ENCODE measurements around the gene SPOCK2.

DNA sequence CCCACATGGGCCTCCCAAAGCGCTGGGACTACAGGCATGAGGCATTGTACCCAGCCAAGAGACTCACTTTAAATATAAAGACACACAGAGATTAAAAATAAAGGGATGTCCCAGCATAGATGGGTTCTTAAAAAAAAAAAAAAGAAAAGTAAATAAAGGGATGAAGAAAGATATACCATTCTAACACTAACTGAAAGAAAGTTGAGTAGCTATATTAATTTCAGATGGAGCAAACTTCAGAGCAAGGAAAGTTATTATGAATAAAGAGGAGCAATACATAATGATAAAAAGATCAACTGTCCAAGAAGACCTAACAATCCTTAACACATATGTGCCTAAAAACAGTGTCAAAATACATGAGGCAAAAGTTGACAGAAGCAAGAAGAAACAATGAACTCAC is 33.0 kb upstream of the SPOCK2 start:
- TF ChIP-seq POLR2AphosphoS5 (IDR thresholded peaks at IDR 0.05; ENCODE audit: insufficient read depth, low read depth, low read length), result no peak
- TF ChIP-seq, protein P1, sequence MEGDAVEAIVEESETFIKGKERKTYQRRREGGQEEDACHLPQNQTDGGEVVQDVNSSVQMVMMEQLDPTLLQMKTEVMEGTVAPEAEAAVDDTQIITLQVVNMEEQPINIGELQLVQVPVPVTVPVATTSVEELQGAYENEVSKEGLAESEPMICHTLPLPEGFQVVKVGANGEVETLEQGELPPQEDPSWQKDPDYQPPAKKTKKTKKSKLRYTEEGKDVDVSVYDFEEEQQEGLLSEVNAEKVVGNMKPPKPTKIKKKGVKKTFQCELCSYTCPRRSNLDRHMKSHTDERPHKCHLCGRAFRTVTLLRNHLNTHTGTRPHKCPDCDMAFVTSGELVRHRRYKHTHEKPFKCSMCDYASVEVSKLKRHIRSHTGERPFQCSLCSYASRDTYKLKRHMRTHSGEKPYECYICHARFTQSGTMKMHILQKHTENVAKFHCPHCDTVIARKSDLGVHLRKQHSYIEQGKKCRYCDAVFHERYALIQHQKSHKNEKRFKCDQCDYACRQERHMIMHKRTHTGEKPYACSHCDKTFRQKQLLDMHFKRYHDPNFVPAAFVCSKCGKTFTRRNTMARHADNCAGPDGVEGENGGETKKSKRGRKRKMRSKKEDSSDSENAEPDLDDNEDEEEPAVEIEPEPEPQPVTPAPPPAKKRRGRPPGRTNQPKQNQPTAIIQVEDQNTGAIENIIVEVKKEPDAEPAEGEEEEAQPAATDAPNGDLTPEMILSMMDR (IDR thresholded peaks at IDR 0.05; ENCODE audit: extremely low read depth in 1 of 2, insufficient read depth in 1 of 2, low read depth in 1 of 2, low read length in 2 of 2), result no peak
- no peak for TF ChIP-seq EZH2 (IDR thresholded peaks at IDR 0.05; ENCODE audit: borderline replicate concordance, low read depth, low read length, severe bottlenecking)
- TF ChIP-seq FOS (IDR thresholded peaks at IDR 0.05; ENCODE audit: borderline replicate concordance, insufficient read depth, low read length), result no peak
- TF ChIP-seq, protein P2, sequence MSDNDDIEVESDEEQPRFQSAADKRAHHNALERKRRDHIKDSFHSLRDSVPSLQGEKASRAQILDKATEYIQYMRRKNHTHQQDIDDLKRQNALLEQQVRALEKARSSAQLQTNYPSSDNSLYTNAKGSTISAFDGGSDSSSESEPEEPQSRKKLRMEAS (IDR thresholded peaks at IDR 0.05; ENCODE audit: insufficient read depth, insufficient read length), result no peak
- no peak for TF ChIP-seq MYC (IDR thresholded peaks at IDR 0.05; ENCODE audit: low read depth, low read length)
